ENCODE measurements around the gene CTNNA1. TPM values are rescaled to one million over a fixed set of nuclear protein-coding genes. Genes with fewer than 3 reads are reported as not detected.
A peak's percentile ranks its signal among the peaks of the same experiment; 100 is the strongest.

CTNNA1 gene
- total and polyA plus RNA-seq, 4 donors, result 208 to 295 (median 253) TPM

DNA sequence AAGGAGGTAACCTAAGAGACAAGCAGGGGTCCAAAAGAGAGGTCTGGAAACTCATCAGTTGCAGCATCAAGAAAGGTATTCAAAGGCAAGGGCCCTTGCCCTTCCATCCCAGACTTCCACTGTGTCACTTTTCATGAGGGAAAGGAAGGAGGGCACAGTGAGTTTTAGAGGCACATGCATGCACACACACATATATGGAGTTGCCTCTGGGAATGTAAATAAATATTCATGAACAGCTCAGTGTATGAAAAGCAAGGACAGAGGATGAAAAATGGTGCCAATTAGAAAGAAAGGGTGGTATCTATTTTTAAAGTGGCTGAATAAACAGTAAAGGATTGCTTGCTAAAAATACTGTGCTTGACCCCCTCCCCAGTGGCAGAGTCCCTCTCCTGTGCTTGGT, 227.2 kb downstream of the CTNNA1 start:
- Histone ChIP-seq H3K27ac (ENCODE audit: low read depth, low read length) (no peak overlapping the region), H3K4me3 (ENCODE audit: low read depth, low read length) (no peak overlapping the region)

DNA sequence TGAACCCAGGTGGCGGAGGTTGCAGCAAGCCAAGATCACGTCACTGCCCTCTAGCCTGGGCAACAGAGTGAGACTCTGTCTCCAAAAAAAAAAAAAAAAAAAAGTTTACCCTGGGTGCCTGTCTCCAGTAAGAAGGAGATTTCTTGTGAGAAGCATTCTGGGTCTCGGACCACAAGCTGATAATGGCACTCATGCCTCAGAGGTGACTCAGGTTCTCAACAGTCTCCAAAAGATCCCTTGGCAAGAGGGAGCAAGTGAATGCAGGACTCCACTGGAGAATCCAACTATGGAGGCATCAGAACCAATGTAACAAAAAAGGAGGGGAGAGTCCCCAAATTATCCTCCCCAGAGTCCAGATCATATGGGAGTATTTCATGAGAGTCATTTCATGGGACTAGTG, 227.9 kb downstream of the CTNNA1 start:
- DNase-seq (ENCODE audit: low read depth in 4 of 6, low spot score in 6 of 6), result no peak
- H3K36me3 ChIP-seq (ENCODE audit: control insufficient read depth, insufficient read depth, low read length), result no peaks in the 10 kb centered on the region
- no peaks in the 10 kb centered on the region for H3K4me1 ChIP-seq (ENCODE audit: control insufficient read depth, insufficient read depth, low read length)
- H3K27me3 ChIP-seq (ENCODE audit: control insufficient read depth, insufficient read depth, low read length), result no peaks in the 10 kb centered on the region
- no peak overlapping the region for H3K4me3 ChIP-seq (ENCODE audit: low read depth, low read length)
- WGBS (ENCODE audit: insufficient coverage), result 95% methylated on average over 3 of the region's 3 CpGs
- no peak overlapping the region for H3K27ac ChIP-seq (ENCODE audit: low read depth, low read length)
- H3K9me3 ChIP-seq (ENCODE audit: control insufficient read depth, insufficient read depth, low read length), result no peaks in the 10 kb centered on the region

More for the DNA sequence above, 227.2 kb downstream of the CTNNA1 start:
- Histone ChIP-seq H3K27me3 (ENCODE audit: control insufficient read depth, insufficient read depth, low read length) (no peaks in the 10 kb centered on the region), H3K36me3 (ENCODE audit: control insufficient read depth, insufficient read depth, low read length) (no peaks in the 10 kb centered on the region), H3K4me1 (ENCODE audit: control insufficient read depth, insufficient read depth, low read length) (peaks cover under 1% of the 10 kb centered on the region), H3K9me3 (ENCODE audit: control insufficient read depth, insufficient read depth, low read length) (no peaks in the 10 kb centered on the region)
- peak in 1 of 6 donors; percentile 32 for DNase-seq (ENCODE audit: low read depth in 4 of 6, low spot score in 6 of 6)

DNA sequence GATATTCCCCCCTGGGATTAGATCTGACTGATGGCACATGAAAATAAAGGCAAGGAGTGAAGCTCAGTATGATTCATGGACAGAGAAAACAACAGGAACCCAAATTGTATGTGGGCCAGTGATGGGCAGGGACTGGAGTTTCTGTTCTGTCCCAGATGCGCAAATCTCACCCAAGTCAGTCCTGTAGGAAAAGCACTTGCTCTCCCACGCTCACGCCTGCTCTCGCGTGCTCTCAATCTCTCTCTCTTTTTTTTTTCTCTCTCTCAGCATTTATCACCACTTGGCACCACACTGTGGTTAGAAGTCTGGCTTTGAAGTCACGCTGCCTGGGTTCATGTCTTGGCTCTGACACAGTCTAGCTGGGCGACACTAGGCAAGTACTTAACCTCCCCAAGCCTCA, 228.4 kb downstream of the CTNNA1 start:
- no peak overlapping the region for H3K27ac ChIP-seq (ENCODE audit: low read depth, low read length)
- no peaks in the 10 kb centered on the region for H3K4me1 ChIP-seq (ENCODE audit: control insufficient read depth, insufficient read depth, low read length)
- WGBS (ENCODE audit: insufficient coverage), result 33% methylated on average over 6 of the region's 7 CpGs
- no peaks in the 10 kb centered on the region for H3K36me3 ChIP-seq (ENCODE audit: control insufficient read depth, insufficient read depth, low read length)
- DNase-seq (ENCODE audit: low read depth in 4 of 6, low spot score in 6 of 6), result no peak
- H3K27me3 ChIP-seq (ENCODE audit: control insufficient read depth, insufficient read depth, low read length), result no peaks in the 10 kb centered on the region
- H3K9me3 ChIP-seq (ENCODE audit: control insufficient read depth, insufficient read depth, low read length), result no peaks in the 10 kb centered on the region
- H3K4me3 ChIP-seq (ENCODE audit: low read depth, low read length), result no peak overlapping the region

DNA sequence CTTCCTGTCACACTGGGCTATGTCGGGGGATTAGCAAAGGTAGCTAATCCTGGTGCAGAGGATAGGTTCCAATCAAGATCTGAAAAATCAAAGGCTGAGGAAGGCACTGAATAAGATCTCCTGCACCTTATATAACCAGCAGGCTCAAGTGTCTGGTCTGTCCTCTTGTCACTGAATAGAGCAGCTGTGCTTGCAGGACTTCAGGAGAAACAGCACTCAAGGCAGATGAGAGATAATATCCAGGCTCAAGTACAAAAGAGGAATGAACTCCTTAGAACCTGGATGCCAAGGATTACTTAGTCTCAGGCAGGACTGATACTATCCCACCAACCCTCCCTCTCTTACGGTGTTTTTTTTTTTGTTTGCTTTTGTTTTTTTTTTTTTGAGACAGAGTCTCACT, 230.8 kb downstream of the CTNNA1 start:
- H3K36me3 ChIP-seq (ENCODE audit: control insufficient read depth, insufficient read depth, low read length), result no peaks in the 10 kb centered on the region
- DNase-seq (ENCODE audit: low read depth in 4 of 6, low spot score in 6 of 6), result no peak
- H3K4me1 ChIP-seq (ENCODE audit: control insufficient read depth, insufficient read depth, low read length), result no peaks in the 10 kb centered on the region
- no peaks in the 10 kb centered on the region for H3K9me3 ChIP-seq (ENCODE audit: control insufficient read depth, insufficient read depth, low read length)
- no peaks in the 10 kb centered on the region for H3K27me3 ChIP-seq (ENCODE audit: control insufficient read depth, insufficient read depth, low read length)
- H3K4me3 ChIP-seq (ENCODE audit: low read depth, low read length), result no peak overlapping the region
- 100% methylated on average over 1 of the region's 2 CpGs for WGBS (ENCODE audit: insufficient coverage)
- H3K27ac ChIP-seq (ENCODE audit: low read depth, low read length), result no peak overlapping the region

Other genes starting within 250 kb of the CTNNA1 start
- gene ETF1, start 210.2 kb upstream of the CTNNA1 start, total RNA-seq, result 10 to 100 TPM; 61.6 to 73.7 TPM
- gene ETF1, start 210.2 kb upstream of the CTNNA1 start, polyA plus RNA-seq (ENCODE audit: insufficient read length in 2 of 2), result 10 to 100 TPM; 55.7 to 64.2 TPM
- 100 to 1,000 TPM; 218 to 236 TPM for gene HSPA9, start 178.0 kb upstream of the CTNNA1 start, total RNA-seq
- gene HSPA9, start 178.0 kb upstream of the CTNNA1 start, polyA plus RNA-seq (ENCODE audit: insufficient read length in 2 of 2), result 100 to 1,000 TPM; 232 to 236 TPM
- gene LRRTM2, start 121.9 kb downstream of the CTNNA1 start, total RNA-seq, result 10 to 100 TPM; 16.8 to 50.4 TPM
- gene LRRTM2, start 121.9 kb downstream of the CTNNA1 start, polyA plus RNA-seq (ENCODE audit: insufficient read length in 2 of 2), result 10 to 100 TPM; 20.5 to 31.1 TPM